Upper lobe of left lung (tissue), 4 donors: ENCODE measurements around the gene GP2.

Experiments used
- EP300 ChIP-seq, 4 donors: sonication (generic); formaldehyde crosslinking; IDR thresholded peaks; one replicate each; pipeline ENCODE4 v1.5.1; 2017; ENCODE audit warnings: antibody characterized with exemption in 4 of 4, control low read depth in 2 of 4
- POLR2A ChIP-seq, 4 donors: fragments of 450-650 bp; IDR thresholded peaks; one replicate each; pipeline ENCODE4 v1.5.1; 2016 to 2017; ENCODE audit warnings: antibody characterized with exemption in 4 of 4, mild to moderate bottlenecking in 2 of 4
- POLR2AphosphoS5 ChIP-seq, 2 donors: sonication (generic); formaldehyde crosslinking; IDR thresholded peaks; one replicate each; pipeline ENCODE4 v1.5.1; 2017; ENCODE audit warnings: antibody characterized with exemption in 2 of 2
- TF ChIP-seq, protein P1 (sequence below), 6 experiments: fragments of 450-650 bp in 4 of 6; fragments of 200-600 bp in 2 of 6; sonication (generic) in 2 of 6; IDR thresholded peaks; one replicate each; pipeline ENCODE4 v1.5.1; 2016 to 2019; ENCODE audit warnings: antibody characterized with exemption in 6 of 6

DNA sequence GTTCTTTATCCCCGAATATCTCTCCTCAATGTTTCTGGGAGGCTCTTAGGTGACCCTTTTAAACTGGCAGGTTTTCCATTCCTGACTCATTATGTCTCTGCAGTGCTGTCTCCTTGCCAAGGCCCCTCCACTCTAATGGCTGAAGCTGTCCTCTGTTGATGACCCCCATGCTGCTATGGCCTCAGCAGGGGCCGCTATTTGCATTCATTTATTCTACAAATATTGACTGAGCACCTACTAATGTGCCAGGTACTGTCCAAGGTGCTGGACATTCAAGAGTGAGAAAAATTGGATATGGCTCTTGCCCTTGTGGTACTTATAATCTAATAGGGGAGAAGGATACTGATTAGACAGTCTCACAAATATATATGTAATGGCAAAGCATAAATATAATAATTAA is 55.4 kb downstream of the GP2 start:
- TF ChIP-seq POLR2AphosphoS5 (IDR thresholded peaks at IDR 0.05): no peak
- TF ChIP-seq POLR2A (IDR thresholded peaks at IDR 0.05): no peak
- TF ChIP-seq, protein P1, sequence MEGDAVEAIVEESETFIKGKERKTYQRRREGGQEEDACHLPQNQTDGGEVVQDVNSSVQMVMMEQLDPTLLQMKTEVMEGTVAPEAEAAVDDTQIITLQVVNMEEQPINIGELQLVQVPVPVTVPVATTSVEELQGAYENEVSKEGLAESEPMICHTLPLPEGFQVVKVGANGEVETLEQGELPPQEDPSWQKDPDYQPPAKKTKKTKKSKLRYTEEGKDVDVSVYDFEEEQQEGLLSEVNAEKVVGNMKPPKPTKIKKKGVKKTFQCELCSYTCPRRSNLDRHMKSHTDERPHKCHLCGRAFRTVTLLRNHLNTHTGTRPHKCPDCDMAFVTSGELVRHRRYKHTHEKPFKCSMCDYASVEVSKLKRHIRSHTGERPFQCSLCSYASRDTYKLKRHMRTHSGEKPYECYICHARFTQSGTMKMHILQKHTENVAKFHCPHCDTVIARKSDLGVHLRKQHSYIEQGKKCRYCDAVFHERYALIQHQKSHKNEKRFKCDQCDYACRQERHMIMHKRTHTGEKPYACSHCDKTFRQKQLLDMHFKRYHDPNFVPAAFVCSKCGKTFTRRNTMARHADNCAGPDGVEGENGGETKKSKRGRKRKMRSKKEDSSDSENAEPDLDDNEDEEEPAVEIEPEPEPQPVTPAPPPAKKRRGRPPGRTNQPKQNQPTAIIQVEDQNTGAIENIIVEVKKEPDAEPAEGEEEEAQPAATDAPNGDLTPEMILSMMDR (IDR thresholded peaks at IDR 0.05): no peak
- no peak for TF ChIP-seq EP300 (IDR thresholded peaks at IDR 0.05)
